ENCODE data around the gene CISTR.
A peak's percentile ranks its signal among the peaks of the same experiment; 100 is the strongest.

CISTR gene

GRCh38 chr12:53713516-53713915, 38.3 kb downstream of the CISTR start:
- no peak for DNase-seq

GRCh38 chr12:53712059-53712643, 39.6 kb downstream of the CISTR start:
- no peak for DNase-seq

- DNase-seq, result no peak
These were observed 41.7 kb downstream of the CISTR start for GRCh38 chr12:53710091-53710490.

GRCh38 chr12:53709671-53710070, 42.1 kb downstream of the CISTR start:
- DNase-seq, result no peak

GRCh38 chr12:53706080-53706479, 45.7 kb downstream of the CISTR start:
- no peak for DNase-seq

GRCh38 chr12:53703756-53704155, 48.0 kb downstream of the CISTR start:
- no peak for DNase-seq

GRCh38 chr12:53701518-53702264, 50.1 kb downstream of the CISTR start:
- peak; percentile 77 for DNase-seq

- DNase-seq, result no peak
These were observed 51.2 kb downstream of the CISTR start for GRCh38 chr12:53700567-53700966.

GRCh38 chr12:53699678-53700025, 52.1 kb downstream of the CISTR start:
- DNase-seq, result no peak

- no peak for DNase-seq
These were observed 52.7 kb downstream of the CISTR start for GRCh38 chr12:53698948-53699677.

- no peak for DNase-seq
These were observed 55.0 kb downstream of the CISTR start for GRCh38 chr12:53696655-53697331.

Data from CD4-positive, alpha-beta T cell treated with Interleukin-10 for 1 hour (primary cell).